Stimulated activated CD8-positive, alpha-beta memory T cell treated with anti-CD3 and anti-CD28 coated beads, Interleukin-2, amount 100 ng/mL, for 48 hours (primary cell): ENCODE measurements around the gene RIPOR3.
"Not testable (repeated sequence)": the region's sequence is repeated elsewhere in the genome, so short reads cannot be mapped to it uniquely, and the experiment has no call there.

Source experiments
- DNase-seq, 2 donors: peaks; one replicate each; pipeline ENCODE4 v3.0.0-alpha.2; 2020; ENCODE audit warnings: low read depth in 2 of 2

The RIPOR3 gene

DNA sequence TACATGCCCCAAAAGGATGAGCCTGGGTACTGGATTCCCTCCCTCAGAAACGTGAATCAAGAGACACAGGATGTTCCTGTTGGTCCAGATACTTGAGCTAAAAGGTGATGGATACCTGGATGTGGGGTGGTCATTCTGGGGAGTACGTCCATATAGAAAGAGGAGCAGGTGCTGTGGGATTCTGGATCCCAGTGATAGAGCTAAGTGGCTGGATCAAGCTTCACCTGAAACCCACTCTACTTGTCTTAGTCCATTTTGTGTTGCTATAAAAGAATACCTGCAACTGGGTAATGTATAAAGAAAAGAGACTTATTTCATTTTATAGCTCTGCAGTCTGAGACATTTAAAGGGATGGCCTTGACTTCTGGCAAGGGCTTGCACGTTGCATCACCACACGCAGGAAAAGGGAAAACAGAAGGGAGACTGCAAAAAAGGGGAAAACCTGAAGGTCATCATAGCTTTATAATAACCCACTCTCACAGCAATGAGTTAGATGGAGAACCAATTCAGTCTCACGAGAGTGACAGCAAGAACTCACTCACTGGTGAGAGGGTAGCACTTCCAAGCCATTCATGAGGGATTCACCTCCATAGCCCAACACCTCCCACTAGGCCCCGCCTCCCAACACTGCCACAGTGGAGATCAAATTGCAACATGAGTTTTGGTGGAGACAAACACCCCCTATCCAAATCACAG, 31.2 kb downstream of the RIPOR3 start:
- DNase-seq: no peak

DNA sequence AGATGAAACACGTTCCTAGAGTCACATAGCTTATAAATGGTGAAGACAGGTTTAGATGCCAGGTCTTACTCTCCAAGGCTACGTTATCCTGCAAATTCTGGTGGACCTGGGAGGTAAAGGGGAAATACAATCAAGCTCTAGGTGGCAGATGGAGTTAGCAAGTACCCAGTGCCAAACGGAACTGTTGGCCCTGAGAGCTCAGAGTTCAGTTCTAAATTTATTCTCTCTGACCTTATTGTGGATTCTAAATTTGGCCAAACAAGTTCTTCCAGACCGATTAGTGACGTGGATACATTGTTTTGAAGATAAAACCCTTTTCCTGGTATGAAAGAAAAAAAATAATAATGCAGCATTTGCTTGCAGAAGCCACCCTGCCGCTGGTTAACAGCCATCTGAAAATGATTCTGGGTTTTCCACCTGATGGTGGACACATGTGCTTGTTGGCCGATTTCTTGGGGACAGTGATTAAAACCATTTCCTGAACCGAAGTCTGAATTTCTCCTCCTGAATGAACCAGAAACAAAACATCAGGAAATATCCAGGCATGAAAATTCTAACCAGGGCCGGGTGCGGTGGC, 32.5 kb downstream of the RIPOR3 start:
- DNase-seq: no peak

GRCh38 chr20:50655311-50655880, 35.9 kb downstream of the RIPOR3 start:
- DNase-seq: no peak

GRCh38 chr20:50654904-50655303, 36.4 kb downstream of the RIPOR3 start:
- no peak for DNase-seq

DNA sequence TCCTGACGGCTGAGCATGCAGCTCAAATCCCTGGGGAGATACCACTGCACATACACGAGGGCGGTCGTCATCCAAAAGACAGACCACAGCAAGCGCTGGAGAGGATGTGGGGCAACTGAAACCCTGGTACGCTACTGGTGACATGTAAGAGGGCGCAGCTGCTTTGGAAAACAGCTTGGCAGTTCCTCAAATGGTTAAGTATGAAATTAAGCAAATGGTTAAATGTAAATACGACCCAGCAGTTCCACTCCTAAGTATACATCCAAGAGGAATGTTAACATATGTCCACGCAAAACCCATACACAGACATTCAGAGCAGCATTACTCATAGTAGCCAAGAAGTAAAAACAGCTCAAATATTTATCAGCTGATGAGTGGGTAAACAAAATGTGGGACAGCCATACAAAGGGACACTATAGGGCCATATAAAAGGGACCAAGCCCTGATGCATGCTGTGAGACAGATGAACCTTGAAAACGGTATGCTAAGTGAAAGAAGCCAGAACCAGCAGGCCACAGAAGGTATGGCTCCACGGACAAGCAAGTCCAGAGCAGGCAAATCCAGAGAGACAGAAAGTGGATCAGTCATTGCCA, 38.5 kb downstream of the RIPOR3 start:
- DNase-seq: no peak

DNA sequence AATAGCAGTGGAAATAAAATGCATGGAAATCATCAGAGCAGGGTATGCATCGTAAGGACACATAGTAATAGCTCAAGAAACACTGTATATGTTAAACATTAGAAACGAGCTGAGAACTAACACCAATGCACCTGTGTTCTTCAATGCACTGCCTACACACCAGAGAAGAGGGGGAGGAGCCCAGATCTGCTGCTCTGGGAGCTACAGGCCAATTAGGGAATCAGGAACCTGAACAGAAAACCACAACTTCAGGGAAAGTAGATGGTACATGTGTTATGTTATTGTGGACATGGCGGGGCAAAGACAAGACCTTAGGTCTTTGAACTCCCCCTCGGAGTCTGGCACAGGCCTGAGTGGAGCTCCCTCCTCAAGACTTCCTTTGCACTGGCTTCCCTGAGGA, 39.7 kb downstream of the RIPOR3 start:
- DNase-seq: no peak

- DNase-seq: no peak
Measured at GRCh38 chr20:50649590-50649989, 41.8 kb downstream of the RIPOR3 start.

DNA sequence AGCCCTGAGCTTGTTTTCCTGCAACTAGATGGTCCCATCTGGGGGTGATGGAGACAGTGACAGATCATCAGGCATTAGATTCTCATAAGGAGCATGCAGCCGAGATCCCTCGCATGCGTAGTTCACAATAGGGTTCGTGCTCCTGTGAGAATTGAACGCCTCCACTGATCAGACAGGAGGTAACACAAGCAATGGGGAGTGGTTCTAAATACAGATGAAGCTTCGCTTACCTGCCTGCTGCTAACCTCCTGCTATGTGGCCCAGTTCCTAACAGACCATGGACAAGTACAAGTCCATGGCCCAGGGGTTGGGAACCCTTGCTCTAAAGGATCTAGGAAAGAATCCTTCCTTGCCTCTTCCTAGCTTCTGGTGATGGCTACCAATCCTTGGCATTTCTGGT, 42.7 kb downstream of the RIPOR3 start:
- no peak for DNase-seq

GRCh38 chr20:50646483-50646996, 44.8 kb downstream of the RIPOR3 start:
- no peak for DNase-seq

DNA sequence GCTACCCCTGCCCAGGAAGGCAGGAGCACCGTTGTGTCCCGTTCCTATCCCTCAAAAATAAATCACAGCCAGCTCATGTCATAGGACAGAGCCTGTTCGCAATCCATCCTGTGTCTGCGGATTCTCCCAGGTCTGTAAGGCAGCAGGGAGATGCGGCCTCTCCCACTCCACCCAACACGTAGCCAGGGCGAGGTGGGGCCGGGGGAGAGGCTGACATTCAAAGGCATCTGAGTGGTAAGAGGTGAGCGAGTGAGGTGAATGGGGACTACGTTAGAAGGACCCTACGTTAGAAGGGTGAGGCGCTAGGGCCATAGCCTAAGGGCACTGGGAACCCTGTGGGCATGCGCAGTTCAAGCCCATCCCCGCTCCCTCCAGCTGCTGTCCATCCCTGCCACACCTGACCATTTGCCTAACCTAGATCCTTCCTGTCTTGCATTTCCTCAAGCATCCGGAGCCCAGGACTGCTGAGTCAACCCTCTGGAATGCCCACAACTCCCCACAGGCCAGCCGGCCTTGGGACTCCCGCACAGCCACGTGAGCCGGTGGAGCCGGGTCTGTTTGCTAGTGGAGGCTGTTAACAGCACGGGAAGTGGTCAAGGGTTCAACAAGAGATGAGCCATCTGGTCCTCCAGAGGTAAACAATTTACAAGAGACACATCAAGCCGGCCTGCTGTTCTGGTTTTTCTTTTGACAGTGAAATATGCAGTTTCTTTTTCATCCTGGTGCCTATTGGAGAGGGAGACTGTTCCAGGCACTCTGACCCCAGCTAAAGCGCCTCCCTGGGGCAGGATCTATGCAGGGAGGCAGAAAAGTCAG, 45.9 kb downstream of the RIPOR3 start:
- DNase-seq: no peak

- DNase-seq: no peak
Measured at GRCh38 chr20:50642288-50642803, 49.0 kb downstream of the RIPOR3 start.

DNA sequence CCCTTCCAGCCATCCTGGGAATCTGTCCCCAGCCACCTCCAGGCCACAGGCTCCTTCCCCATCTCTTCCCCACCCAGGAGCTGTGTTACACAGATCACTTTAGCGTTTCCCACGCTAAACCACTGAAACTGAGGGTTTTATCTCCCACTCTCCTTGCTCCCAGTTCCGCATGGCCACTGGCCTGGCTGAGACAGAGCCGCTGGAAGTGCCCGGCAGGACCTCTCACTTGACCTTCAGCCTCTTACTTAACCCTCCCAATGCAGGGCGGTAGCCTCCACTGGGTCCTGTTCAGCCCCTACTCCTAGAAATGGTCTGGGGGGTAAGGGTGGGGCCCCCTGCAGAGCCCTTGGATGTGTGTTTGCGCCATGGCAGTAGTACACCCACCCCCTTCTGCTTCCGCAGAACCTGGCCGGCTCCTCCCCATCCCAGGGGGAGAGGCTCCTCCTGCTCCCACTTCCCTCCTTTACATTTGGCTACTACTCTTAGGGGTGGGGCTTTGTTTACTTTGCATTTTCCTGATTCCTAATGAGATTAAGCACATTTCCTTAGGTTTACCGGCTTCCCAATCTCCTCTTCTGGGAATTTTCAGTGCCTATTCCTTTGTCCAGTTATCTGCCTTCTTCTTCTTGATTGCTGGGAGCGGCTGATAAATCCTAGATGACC, 49.6 kb downstream of the RIPOR3 start:
- DNase-seq: not testable (repeated sequence)

- not testable (repeated sequence) for DNase-seq
Measured at GRCh38 chr20:50639971-50640711, 51.2 kb downstream of the RIPOR3 start.

GRCh38 chr20:50638015-50638847, 53.1 kb downstream of the RIPOR3 start:
- DNase-seq: not testable (repeated sequence)

GRCh38 chr20:50636601-50637540, 54.5 kb downstream of the RIPOR3 start:
- DNase-seq: no peak

DNA sequence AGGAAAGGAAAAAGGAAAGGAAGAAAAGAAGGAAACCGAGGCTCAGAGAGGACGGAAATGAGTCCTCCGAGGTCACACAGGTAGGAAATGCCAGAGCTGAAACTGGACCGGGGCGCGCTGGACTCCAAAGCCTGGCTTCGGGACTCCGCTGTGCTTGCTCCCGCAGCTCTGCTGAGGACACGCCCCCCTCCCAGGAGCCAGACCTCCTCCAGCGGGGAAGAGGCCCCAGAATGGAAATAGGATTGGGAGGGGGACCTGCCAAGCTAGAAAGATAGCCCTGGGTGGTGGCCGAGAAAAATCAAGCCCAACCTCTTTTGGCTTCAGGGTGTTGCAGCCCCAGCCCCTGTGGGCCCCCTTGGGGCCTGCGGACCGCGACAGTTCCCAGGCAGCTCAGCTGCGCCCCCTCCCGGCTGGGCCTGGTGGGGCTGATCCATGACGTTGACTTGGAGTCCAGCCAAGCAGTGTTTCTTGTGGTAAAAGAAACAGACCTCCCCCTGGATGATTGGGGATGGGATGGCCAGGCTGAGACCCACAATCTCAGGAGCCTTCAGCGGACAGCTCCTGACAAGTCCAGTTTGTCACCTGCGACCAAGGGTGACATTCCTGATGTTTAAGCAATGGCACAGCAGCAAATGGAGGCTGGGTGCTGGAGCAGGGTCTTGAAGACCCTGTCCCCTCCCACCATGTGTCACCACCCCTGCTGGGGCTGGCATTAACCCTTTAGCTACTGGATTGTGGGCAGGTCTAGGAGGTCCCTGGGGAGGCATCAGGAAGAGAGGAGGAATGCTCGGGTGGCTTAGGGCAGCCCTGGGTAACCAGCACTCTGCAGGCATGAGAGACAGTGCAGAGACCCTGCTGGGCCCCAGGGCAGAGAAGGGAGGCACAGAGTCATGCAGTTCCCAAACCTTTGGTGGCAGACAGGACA, 55.4 kb downstream of the RIPOR3 start:
- peak; percentile 52 to 57 for DNase-seq

GRCh38 chr20:50635014-50635557, 56.3 kb downstream of the RIPOR3 start:
- DNase-seq: no peak
